ENCODE measurements around the gene GLMP.

Gene GLMP

DNA sequence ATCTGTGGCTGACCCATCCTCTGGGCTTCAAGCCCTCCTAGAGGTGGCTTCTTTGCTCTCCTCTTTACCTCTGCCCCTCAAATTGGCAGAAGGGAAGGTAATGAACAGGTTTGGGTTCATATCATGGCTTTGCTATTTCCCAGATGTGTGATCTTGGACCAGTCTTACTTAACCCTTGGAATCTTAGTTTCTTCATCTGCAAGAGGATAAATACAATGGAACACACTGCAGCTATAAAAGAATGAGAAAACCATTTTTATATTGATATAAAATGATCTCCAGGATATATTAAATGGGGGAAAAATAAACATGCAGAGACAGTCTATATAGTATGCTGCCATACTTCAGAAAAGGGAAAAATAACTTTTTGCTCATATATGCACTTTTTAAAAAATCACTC lies 5.6 kb downstream of the GLMP start:
- in situ Hi-C loops (cut with HindIII; ENCODE audit: low sequenced_read_pairs), result no loop called here

DNA sequence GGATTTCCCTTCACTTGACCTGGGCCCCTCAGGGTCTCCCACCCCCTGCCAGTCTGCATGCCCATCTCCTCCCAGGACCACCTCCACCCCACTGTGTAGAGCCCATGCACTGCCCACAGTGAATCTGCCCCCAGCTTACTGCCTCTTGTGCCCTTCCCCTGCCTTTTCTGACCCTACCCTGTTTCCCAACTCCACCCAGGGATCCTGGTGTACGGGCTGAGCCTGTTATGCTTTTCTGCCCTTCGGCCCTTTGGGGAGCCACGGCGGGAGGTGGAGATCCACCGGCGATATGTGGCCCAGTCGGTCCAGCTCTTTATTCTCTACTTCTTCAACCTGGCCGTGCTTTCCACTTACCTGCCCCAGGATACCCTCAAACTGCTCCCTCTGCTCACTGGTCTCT lies 9.4 kb downstream of the GLMP start:
- in situ Hi-C loops (cut with HindIII; ENCODE audit: low sequenced_read_pairs), result no loop called here

DNA sequence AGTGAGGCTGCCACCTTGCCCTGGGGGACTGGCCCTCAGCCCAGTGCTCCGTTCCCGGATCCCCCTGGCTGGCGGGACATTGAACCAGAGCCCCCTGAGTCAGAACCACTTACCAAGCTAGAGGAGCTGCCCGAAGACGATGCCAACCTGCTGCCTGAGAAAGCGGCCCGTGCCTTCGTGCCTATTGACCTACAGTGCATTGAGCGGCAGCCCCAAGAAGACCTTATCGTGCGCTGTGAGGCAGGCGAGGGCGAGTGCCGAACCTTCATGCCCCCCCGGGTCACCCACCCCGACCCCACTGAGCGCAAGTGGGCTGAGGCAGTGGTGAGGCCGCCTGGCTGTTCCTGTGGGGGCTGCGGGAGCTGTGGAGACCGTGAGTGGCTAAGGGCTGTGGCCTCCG lies 10.0 kb downstream of the GLMP start:
- in situ Hi-C loops (cut with HindIII; ENCODE audit: low sequenced_read_pairs), result no loop called here

DNA sequence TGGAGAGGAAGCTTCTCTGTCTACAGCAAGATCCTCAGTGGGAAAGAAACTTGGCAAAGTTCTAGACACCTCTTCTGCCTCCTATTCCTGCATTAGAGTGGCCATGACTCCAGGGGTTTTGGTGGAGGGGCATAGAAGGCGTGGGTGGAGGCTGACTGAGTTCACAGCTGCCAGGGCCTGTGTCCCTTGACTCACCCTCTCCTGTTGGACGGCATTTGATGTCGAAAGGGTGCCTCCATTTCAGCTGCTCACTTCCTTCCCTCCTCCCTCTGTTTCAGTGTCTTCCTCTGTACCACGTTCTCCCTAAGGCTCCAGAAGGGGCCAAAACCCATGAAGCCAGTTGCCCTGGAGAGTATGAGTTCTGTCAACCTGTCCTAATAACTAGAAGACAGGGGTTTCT lies 10.7 kb downstream of the GLMP start:
- in situ Hi-C loops (cut with HindIII; ENCODE audit: low sequenced_read_pairs), result no loop called here

DNA sequence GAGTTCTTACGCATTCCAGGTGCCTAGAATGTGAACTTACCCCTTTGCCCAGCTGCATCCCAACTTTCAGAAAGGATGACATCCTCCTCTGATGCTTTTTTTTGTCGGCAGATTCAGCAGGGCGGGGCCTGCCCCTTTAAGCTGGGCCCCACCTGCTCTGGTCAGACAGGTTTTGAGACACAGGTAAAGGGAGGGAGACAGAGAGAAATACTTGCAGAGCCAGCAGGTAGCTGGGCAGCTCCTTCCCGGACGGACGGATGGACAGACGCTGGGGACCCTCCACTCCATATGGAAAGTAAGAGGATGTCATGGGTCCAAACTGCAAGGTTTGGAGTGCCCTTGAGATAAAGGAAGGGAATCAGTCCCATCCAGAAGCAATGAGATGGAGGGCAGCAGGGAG lies 11.4 kb downstream of the GLMP start, which contains the start of gene TMEM79:
TSS of gene TMEM79 (plus strand) at position 214 of the 400 bp plus-strand sequence. CDS start 902 bp downstream, outside the sequence.
- in situ Hi-C loops (cut with HindIII; ENCODE audit: low sequenced_read_pairs), result no loop called here

DNA sequence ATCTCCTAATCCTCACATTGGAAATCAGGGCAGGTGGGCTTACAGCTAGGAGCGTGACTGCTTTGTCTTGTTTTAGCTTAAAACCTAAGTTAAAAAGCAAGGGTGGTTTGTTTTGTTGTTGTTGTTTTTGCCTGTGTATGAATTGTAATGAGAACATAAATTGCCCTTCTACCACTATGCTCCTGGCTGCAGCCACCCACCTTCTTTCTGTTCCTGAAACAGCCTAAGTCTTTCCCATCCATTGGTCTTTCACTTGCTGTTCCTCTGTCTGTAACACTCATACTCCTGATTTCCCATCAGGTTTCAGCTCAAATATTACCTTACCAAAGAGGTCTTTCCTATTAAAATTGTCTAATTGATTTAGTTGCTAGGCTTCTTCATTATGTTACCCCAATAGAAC lies 12.0 kb downstream of the GLMP start:
- in situ Hi-C loops (cut with HindIII; ENCODE audit: low sequenced_read_pairs), result no loop called here

DNA sequence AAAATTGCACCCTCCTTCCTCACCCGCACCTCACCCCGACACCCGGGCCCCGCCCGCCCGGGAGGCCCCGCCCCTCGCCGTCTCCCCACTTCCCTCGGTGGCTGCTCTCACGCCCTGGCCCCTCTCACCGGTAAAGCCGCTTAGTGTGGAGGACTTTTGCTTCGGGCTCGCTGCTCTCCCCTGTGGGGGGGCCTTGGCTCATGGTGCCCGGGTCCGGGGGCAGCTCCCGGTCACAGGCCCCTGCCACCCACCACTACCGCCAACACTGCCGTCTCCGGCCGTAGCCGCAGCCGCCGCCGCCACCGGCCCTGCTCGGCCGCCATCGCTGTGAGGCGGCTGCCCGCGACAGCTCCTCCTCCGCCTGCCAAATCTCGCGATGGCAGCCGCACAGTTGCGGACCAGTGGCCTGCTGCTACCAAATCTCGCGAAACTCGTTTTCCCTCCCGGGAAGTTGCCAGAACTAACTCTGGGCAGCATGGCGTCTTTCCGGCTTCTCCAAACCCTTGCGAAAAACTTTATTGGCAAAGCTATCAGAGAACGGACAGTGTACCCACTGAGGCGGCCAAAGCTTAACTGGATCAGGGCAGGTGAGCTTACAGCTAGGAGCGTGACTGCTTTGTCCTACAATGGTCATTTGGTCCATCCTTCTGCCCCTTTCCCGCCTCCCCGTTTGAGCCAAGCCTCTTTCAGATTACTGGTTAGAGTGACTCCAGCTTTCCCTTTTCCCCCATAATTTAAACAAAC lies 12.8 kb downstream of the GLMP start, which contains the start of gene SMG5:
TSS of gene SMG5 (minus strand) at position 347 of the 744 bp plus-strand sequence. CDS start at position 202, 145 bp downstream.
- in situ Hi-C loops (cut with HindIII; ENCODE audit: low sequenced_read_pairs), result no loop called here

DNA sequence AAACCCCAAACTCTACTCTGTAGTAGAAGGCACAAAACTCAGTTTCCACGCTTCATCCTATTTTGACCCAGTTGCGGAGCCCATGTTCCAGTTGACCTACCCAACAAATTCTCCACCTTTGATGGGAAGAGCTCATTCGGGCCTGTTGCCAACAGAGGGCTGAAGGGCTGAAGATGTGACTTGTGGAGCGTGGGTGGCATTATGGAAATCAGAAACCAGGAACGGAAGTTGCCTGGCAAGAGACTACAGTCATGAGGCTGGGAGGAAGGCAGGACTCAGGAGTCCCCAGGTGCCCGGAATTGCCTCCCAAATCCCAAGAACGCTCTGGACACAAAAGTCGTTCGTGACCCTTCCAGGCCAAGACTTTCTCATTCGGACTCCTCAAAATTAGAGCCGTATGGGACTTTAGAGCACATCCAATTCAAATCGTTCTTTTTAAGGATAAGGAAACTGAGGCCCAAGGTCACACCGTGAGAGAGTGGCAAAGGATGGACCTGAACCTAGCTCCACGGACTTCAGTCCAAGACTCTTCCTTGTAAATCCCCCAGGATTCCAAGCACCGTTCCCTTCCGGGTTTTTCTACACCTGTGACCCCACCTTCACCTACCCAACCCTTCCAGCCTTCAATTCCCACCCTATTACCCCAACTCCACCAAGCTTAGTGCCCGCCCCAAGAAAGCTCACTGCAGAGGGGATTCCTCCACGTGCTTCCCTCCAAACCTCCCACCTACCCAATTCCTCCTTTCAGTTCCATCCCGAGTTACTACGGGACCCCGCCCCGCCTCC lies 13.6 kb downstream of the GLMP start:
- in situ Hi-C loops (cut with HindIII; ENCODE audit: low sequenced_read_pairs), result no loop called here

DNA sequence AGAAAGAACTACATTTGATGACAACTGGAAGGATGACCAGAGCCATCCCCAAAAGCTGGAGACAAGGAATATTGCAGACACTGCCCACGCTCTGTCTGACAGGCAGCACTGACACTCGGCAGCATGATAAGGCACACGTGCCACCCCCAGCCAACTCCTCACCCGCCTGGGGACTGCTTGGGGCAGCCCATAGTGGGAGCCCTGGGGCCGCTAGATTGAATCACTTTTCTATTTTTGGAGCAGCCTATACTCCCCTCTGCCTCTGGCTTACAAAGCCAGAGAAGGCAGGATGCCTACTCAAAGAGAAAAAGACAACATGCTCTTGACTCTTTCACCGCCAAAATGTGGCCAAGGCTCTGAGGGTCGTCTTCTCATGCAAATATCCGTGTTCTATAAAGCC lies 14.2 kb downstream of the GLMP start:
- in situ Hi-C loops (cut with HindIII; ENCODE audit: low sequenced_read_pairs), result no loop called here

DNA sequence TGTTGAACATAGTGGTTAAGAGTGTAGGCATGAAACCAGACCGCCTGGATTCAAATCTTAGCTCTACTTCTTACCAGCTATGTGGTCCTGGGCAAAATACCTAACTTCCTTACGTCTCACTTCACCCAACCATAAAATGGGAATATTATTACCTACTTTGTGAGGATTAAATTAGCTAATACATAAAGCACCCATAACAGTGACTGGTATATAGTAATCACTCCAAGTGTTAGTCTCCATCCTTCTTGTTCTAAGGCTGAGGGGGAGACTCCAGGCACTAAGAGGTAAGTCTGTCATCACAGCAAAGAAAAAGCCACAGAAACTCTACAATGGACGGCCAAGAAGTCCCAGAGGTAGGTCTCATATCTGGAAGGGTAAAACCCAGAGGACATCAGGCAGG lies 15.6 kb downstream of the GLMP start:
- in situ Hi-C loops (cut with HindIII; ENCODE audit: low sequenced_read_pairs), result no loop called here

DNA sequence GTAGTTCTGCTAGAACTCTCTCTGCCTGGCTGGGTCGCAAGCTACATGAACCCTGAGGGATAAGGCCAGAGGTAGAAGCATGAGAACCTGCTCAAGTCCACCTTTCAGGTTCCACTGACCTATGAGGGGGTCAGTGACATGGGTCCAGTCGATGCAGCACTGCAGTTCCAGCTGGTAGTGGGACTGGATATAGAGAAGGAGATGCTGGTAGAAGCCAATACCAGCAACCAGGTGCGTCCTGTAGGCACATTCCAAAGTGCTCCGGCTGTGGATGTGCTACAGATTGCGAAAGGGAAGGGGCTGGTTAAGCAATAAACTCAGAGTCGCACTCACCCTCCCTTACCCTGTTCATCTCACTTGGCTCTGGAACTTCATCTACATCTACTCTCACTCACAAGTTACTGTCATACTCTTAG lies 18.5 kb downstream of the GLMP start:
- in situ Hi-C loops (cut with HindIII; ENCODE audit: low sequenced_read_pairs), result no loop called here

DNA sequence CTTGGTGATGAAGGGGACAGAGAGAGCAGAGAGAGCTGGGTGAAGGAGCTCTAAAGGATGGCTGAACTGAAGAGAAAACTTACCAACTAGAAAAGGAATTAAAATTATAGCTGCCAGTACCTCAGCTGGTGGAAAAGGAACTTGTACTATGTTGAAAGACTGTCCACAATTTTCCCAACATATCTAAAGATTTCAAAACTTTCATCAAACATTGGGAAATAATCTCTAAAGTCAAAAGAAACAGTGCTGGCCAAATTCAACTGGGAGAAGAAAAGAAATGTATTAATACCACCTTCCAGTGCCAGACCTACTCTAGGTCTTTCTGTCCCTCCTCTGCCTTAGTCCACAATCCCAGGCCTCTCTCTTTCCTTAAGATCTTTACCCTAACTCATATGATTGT lies 18.9 kb downstream of the GLMP start:
- in situ Hi-C loops (cut with HindIII; ENCODE audit: low sequenced_read_pairs), result no loop called here

DNA sequence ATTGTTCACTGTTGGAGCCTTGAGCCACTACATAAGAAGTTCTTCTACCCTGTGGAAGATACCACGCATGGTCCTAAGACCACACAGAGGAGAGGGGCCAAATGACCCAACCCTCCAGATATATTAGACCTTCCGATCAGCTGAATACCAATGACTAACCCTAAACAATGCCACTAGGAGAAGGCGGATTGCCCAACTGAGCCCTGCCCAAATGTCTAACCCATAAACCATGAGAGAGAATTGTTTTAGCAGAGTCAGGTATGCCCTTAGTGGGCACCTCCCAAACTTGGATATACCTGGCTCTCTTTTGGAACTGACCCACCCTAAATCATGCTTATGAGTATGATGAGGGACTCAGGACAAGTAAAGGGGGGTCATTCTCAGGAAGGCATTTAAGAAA lies 25.2 kb downstream of the GLMP start:
- in situ Hi-C loops (cut with HindIII; ENCODE audit: low sequenced_read_pairs), result no loop called here

DNA sequence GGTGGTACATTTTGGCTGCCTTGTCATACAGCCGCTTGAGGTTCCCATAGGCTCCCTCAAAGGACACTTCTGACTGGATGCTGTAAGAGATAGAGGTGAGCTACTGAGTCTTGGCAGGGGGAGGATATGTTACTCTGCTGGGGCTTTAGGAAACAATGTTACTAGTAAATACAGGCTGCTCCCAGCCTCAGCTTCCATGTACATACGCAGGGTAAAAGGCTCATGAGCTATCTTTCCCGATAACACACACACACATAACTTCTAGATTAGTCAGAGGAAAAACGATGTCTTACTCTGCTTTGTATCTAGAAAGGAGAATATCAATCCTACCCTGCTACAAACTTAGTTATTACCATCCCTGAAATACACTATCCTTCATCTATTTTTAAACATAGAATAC lies 27.1 kb downstream of the GLMP start:
- in situ Hi-C loops (cut with HindIII; ENCODE audit: low sequenced_read_pairs), result no loop called here

DNA sequence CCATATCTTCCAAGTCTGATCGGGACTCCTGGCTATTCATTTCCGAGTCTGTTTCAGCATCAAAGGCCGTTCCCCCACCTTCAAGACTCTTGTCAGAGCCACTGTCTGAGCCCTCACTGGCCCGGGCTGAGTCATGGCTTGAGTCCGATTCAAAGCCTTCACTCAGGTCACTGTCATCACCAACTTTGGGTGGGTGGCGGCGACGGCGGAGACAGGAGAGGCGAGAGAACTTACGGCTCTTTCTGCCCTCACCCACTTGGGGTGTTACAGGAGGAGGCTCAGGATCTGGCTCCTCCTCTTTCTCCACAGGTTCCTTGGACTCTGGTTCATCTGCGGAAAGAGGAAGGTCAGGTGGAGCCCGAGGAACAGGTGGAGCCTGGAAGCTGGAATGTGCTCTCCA lies 29.4 kb downstream of the GLMP start:
- in situ Hi-C loops (cut with HindIII; ENCODE audit: low sequenced_read_pairs), result no loop called here

DNA sequence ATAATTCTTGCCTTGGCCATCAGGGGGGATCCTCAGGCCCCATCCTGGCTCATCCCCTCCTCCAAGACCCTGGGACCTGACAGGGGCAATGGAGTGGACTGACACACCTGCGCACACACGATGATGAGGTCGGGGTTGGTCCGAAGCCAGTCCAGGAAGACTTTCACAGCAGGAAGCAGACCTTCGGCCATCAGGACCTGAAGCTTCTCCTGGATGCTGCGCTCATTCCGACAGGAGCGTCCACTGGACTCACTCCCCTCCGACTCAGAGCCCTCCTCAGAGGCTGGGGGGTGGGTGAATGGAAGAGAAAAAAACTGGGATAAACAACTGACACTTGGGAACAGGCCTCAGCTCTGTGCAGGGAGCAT lies 32.2 kb downstream of the GLMP start:
- in situ Hi-C loops (cut with HindIII; ENCODE audit: low sequenced_read_pairs), result no loop called here

DNA sequence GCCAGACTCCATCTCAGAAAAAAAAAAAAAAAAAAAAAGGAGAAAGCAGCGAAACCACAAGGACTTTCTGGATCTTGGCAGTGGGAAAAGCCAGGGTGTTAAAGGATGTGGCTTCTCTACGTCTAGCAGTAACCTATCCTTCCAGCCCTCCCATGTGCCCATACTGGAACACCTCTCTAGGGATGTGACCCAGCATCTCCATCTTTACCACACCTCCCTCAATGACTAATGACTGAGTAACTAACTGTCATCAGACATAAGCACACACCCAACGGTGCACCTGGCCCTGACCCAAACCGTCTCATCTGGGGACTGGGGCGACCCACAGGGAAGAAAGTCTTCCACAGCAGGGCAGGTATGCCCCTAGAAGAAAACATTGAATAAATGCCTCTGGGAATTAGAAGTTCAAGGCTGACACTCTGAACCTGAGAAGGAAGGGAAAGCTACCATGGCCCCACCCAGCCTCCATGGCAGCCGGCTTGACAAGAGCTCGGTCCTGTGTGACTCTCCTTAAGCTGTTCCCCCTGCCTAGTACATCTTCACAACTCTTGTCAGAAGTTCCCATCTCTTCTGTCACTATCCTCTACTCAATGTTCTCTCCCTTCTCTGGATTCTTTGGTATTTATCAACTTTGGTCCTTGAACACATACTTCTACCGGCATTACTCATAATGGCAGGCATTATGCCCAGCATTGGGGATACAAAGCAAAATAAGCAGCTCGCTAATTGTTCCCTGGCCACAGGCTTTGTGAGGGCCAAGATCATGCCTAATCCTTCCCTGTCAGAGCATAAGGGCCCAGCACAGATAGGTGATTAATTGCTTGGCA lies 32.8 kb downstream of the GLMP start:
- in situ Hi-C loops (cut with HindIII; ENCODE audit: low sequenced_read_pairs), result no loop called here

DNA sequence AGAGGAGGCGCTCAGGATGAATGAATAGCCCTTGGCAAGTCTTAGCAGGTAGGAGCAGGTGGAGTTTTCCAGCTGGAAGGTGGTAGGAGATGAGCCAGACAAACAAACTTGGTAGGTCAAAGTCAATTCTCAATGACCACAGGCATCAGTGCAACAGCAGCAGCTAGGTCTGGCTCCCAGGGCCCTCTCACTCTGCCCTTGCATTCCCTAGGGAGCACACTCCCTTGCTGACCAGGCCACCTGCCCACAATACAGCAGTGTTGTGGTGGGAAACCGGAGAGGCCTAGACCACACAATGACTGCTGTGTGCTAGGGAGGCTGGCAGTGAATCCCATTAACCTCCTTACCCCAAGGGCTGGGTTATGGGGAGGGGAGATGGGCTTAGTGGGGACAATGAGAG lies 34.6 kb downstream of the GLMP start:
- in situ Hi-C loops (cut with HindIII; ENCODE audit: low sequenced_read_pairs), result no loop called here

DNA sequence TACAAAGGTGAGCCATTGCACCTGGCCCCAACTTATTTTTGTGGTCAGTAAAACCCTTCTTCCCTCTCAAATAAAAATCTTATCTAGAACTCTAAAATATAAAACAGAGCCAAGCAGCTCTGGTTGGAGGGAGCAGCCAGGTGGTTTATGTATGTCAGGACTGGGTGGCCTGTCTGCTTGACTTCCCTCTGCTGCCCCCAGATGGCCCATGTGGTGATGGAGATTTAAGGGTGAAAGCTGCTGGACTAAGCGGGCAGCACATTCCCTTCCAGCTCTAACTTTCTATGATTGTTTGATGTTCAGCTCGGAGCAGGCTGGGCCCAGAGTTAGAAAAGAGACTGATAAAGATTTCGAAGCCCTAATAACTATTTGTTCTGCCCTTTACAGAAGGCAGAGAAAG lies 35.7 kb downstream of the GLMP start:
- in situ Hi-C loops (cut with HindIII; ENCODE audit: low sequenced_read_pairs), result no loop called here

DNA sequence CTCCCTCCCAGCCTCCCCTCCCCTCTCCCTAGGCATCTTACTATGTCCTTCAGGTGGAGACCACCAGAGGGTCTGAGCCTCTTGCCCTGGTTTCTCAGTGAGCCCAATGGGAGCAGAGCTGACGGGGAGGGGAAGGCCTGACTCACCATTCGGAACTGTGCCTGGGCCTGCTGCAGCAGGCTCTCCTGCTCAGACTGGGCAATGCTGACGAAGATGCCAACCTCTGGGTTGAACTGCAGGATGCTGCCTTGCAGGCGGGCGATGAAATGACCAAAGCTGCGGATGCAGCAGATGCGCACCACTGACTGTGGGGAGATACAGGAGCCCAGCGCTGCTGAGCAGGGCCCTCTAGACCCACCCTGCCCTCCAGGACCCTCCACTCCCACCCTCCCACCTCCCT lies 36.6 kb downstream of the GLMP start:
- in situ Hi-C loops (cut with HindIII; ENCODE audit: low sequenced_read_pairs), result no loop called here

DNA sequence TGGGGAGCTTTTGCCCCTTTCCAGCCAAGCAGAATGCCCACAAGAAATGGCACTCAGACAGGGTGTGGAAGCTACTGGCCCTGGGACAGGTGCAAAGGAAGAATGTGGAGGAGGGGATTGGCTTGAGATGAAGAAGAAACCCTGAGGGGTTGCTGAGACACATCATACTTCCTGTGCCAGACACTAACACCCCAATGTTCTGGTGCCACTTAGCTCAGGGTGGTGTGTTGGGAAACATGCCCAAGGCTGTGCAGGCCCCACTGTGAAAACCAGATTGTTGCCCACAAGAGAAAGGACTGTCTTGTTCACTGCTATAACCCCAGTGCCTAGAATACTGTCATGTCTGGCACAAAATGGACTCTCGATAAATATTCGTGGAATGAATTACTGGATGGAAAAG lies 37.8 kb downstream of the GLMP start:
- in situ Hi-C loops (cut with HindIII; ENCODE audit: low sequenced_read_pairs), result no loop called here

Data from DLD1 (cell line).